IPS-NIHi7 (cell line): ENCODE results near the gene PPFIA4.
A peak's percentile ranks its signal among the peaks of the same experiment; 100 is the strongest.

Source experiments
- DNase-seq: peaks from one replicate; pipeline ENCODE4 v3.0.0; 2012; ENCODE audit warnings: mixed read lengths; ENCODE audit errors: extremely low spot score

Gene PPFIA4

GRCh38 chr1:203099805-203100515 lies 73.7 kb downstream of the PPFIA4 start:
- DNase-seq = peak; percentile 4

GRCh38 chr1:203100516-203100869 lies 74.2 kb downstream of the PPFIA4 start:
- peak; percentile 1 for DNase-seq

GRCh38 chr1:203101813-203102634 lies 75.7 kb downstream of the PPFIA4 start:
- peak; percentile 3 for DNase-seq

GRCh38 chr1:203103216-203103615 lies 76.9 kb downstream of the PPFIA4 start:
- peak; percentile 7 for DNase-seq

DNA sequence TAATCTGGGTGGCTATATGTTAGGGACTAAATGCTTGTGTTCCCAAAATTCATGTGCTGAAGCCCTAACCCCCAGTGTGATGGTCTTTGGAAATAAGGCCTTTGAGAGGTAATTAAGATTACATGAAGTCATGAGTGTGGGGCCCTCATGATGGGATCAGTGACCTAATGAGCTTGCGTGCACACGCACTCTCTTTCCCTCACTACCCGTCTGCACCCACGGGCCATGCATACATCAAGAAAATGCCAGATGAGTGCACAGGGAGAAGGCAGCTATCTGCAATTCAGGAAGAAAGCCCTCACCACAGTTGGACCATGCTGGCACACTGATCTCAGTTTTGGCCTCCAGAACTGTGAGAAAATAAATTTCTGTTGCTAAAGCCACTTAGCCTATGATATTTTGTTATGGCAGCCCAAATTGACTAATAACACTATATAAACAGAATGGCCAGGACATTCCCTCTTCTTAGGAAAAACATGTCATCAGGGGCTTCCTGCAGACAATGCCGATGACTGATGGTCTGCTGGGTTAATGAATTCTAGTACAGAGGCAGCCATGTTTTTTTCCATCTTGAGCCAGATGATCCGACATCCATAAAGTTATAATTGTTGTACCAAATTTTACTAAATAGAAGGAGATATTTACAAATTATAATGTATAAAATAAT lies 77.7 kb downstream of the PPFIA4 start:
- DNase-seq = peak; percentile 0

DNA sequence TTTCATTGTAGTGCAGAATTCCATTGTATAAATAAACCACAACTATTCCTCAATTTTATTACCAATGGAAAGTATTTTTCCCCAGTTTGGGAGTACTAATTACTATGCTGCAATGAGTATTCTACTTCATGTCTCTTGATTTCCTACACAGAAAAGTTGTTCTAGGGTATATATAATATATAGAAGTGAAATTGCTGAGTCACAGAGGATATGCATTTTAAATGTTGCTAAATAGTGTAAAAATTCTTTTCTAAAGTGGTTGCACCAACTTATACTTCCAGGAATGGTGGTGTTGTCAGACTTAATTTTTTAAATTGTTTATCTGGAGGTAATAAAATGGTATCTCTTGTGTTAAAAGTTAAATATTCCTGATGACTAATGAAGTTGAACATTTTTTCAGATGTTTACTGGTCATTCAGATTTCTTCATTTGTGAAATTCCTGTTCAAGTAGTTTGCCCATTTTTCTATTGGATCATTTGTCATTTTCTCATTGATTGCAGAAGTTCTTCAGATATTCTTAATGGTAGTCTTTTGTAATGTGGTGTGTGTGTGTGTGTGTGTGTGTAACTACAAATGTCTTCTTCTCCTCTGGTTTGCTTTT lies 78.6 kb downstream of the PPFIA4 start:
- DNase-seq = no peak

GRCh38 chr1:203112475-203112874 lies 86.2 kb downstream of the PPFIA4 start:
- DNase-seq = peak; percentile 3

DNA sequence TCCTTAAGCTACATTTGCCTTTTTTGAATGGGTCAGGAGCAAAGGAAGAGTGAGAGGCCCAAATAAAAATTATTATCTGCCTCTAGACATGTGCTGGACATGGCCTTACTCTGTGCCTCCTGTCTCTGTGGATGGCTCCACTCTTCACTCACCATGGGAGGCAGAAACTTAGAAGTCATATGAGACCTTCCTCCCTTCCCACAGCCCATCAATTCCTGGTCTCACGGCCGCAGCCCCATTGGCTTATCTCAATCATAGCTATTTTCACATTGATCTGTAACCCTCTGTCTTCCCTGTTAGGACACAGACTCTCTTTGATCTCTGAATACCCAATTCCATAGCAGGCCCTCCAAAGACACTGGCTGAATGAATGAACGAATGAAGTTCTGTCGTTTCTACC lies 87.0 kb downstream of the PPFIA4 start:
- peak; percentile 1 for DNase-seq

GRCh38 chr1:203114202-203114601 lies 87.9 kb downstream of the PPFIA4 start:
- DNase-seq = peak; percentile 1

DNA sequence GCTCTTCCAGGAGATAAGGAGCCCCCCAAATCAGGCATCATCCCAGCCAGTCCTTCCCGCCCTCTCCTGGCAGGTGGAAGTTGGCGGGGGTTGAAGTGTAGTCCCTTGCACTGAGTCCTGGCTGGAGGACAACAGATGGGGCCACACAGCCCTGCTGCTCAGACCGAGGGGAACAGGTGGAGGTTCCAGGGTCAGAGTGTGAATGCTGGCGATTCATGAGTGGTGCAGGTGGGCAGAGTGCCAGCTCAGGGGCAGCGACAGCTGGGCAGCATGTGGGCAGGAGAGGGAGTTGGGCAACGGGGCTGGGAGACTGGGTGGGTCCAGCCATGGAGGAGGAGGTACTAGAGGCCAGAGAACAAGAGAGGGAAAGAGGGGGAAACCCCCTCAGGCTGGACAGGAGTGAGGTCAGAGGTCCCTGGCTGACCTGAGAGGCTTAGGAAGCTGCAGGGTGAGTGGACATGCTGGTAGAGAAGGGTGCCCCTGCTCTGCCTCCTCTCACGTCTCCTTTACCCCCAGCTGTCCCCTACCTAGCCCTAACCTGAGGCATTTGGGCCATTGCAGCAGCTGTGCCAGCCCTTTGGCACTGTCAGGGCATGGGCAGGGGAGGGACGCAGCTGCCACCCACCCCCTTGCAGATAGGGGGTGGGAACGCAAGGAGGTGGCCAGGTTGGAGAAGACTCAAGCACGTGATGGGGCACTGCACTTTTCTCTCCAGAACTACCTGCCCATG lies 90.0 kb downstream of the PPFIA4 start:
- peak; percentile 13 for DNase-seq

GRCh38 chr1:203117611-203118575 lies 91.6 kb downstream of the PPFIA4 start:
- peak; percentile 100 for DNase-seq

DNA sequence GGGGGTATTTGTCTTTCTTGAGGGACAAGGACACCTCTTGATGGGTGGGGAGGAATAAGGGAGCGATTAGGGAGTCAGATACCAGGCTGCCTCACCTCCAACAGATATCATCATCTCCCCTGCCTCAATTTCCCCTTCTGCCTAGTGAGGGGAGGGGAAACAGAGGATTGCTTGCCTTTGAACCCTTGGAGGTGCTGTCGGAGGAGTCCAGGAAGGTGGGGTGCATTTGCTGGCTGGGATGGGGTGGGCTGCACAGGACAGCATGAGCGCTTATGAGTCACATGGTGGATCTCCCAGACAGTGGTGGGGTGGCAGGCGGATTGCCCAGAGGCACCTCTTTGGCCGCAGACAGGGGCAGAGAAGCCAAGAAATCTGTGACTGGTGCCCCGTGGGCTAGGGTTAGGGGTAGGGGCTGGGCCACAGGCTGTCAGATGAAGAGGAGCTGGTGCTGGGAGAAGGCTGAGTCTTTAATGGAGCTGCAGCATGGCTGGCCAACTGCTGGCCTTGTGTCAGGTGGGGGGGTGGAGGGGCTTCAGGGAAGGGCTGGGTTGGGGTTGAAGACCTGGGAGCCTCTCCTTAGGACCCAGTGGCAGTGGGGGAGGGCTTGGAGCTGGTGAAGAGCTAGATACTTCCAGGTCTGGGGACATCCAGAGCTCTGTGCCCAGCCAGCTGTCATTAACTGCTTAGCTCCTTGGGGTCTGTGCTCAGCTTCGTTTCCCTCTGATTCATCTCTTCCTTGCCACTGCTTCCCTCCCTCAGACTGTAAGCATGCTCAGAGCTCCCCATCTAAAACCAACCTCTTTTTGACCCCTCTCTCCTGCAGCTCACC lies 94.2 kb downstream of the PPFIA4 start:
- no peak for DNase-seq

DNA sequence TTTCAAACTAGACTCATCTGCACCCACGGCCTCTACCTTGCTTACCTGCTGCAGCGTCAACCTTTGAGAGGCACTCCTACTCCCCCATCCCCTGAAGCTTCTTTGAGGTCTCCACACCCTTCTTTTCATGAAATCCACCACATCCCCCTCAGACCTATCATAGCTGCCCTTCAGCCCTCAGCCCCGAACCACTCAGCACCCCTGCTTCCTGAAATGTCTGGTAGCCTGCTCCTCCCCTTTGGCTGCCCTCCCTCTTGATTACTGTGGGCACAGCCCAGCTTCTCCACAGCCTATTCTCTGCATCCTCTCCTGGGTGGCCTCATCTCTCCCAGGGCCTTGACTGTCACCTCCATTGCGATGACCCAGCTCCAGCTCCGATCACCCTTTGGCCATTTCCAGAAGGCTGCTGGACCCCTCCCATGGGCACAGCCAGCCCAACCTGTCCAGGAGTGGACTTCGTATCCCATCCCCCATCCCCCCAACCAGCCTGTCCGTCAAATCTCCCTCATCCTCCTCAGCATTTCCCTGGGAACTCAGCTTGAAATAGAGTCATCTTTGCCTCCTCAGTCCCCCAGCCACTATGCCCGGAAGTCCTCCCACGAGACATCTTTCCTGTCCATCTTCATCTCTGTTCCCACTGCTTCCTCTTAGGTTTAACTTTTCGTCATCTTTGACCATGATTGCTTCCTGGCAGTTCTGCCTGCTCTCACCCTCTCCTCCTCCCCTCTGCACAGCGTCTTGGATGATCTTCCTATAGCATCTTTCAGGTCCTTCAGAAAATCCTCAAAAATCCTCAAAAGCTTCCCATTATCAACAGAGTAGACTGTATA lies 95.1 kb downstream of the PPFIA4 start:
- DNase-seq = no peak

- no peak for DNase-seq
These were observed 95.9 kb downstream of the PPFIA4 start for GRCh38 chr1:203122159-203122558.

- DNase-seq = no peak
These were observed 97.7 kb downstream of the PPFIA4 start for GRCh38 chr1:203124011-203124410.

DNA sequence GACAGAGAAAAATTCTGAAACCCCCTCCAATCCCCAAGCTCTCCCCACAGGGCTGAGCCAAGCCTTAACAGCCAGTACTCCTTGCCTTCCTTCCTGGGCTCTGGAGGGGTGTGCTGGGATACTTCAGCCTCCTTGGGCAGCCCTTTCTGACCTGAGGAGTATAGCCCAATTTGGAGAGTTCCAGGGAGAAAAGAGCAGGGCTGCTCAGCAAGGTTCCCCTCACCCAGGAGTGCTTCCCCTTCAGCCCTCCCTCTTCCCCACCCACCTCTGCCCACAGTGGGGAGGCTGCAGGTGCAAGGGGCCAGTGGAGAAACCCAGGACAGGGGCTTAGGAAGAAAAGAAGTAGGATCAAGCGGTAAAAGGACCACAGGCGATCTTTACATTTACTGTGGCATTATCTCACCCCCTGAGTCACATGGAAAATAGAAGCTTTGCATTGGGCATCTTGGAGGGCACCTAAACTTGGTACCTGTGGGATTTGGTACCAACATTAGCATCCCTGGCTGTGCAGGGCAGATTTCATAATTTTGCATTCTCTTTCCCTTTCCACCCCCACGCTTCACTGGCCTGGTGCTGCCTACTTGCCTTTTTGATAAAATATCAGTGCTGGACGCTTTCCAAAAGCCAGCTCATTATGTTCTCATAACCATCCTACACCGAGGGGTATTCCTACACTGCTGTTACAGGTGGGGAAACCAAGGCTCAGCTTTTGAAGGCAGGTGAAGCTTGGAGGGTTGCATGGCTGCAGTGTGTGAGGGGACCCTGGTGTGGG lies 98.4 kb downstream of the PPFIA4 start:
- no peak for DNase-seq

DNA sequence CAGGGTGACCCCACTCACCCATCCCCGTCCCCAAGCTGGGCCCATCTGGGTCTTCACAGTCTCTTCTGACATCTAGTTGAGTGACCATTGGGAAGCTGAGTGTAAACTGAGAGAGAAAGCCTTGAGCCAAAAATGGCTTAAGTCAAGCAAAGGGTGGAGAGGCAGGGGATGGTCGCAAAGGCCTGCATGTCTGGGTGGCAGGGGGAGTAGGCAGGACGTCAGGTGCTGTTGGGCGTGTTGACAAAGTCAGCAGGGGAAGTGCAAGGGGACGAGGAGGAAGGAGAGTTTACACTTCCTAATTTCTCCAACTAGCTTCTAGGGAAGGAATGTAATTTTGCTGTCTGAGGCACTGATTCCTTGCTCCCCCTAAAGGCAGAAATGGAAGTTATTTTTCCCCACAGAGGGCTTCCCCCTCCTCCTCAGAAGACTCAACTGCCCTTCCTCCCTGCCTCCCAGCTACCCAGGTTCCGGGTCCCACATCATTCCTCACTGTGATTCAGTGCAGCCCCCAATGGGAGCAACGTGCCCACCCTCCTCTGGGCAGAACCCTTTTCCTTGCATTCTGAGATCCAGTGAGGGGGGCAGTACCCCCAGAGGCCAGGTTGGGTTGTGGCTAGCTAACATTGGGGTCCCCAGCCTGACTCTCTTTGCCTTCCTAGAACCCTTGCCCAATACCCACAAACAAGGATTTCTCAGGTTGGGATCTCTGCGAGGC lies 100.0 kb downstream of the PPFIA4 start:
- DNase-seq = peak; percentile 63
